BLaER1 treated with 17β-estradiol and CSF1 and Interleukin-3, amounts not matched to agents 10 nM and 100 nM (cell line): ENCODE measurements around the gene ASAH2B.
A peak's percentile ranks its signal among the peaks of the same experiment; 100 is the strongest.
"Not testable (repeated sequence)": the region's sequence is repeated elsewhere in the genome, so short reads cannot be mapped to it uniquely, and the experiment has no call there.

Experiments used
- H3K27ac ChIP-seq, 11 experiments: shearing (Covaris generic); formaldehyde crosslinking; 2 replicates each; pipeline ENCODE4 v1.8.1; 2022
- H3K27me3 ChIP-seq, 11 experiments: shearing (Covaris generic); formaldehyde crosslinking; 2 replicates each; pipeline ENCODE4 v1.8.1; 2022
- H3K36me3 ChIP-seq, 11 experiments: shearing (Covaris generic); formaldehyde crosslinking; 2 replicates each; pipeline ENCODE4 v1.8.1; 2022
- H3K4me1 ChIP-seq, 10 experiments: shearing (Covaris generic); formaldehyde crosslinking; 2 replicates each; pipeline ENCODE4 v1.8.1; 2022
- H3K4me2 ChIP-seq, 11 experiments: shearing (Covaris generic); formaldehyde crosslinking; 2 replicates each; pipeline ENCODE4 v1.8.1; 2022
- H3K4me3 ChIP-seq, 10 experiments: shearing (Covaris generic); formaldehyde crosslinking; 2 replicates each; pipeline ENCODE4 v1.8.1; 2022
- H3K9ac ChIP-seq, 11 experiments: shearing (Covaris generic); formaldehyde crosslinking; 2 replicates each; pipeline ENCODE4 v1.8.1; 2022
- H3K9me3 ChIP-seq, 11 experiments: shearing (Covaris generic); formaldehyde crosslinking; replicated peaks in 1 of 11; 2 replicates each; pipeline ENCODE4 v1.8.1; 2022
- H4K20me1 ChIP-seq, 11 experiments: shearing (Covaris generic); formaldehyde crosslinking; 2 replicates each; pipeline ENCODE4 v1.8.1; 2022
- Cebpa-rat ChIP-seq, 11 experiments: shearing (Covaris generic); IDR thresholded peaks; 2 replicates each; pipeline ENCODE4 v1.8.1; 2022

ASAH2B gene

DNA sequence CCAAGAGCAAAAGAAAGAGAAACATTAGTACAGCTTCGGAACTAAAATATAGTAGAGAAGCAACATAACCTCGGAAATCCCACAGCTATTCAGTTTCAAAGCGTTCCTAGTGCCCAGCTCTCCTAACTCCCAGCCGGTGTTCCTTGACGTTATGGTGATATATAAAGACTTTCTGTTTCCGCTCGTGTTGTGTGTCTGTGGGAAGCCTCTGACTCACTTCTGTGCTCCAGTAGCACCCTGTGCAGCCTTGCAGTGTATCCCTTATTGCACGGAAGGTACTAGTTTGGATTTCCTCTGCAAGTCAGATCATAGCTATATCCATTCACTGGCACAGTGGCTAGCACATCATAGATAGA lies 535 bp downstream of the ASAH2B start:
- H3K4me2 ChIP-seq: peak overlapping the region; percentile 86 to 97 (median 93)
- no peaks in the 10 kb centered on the region for H3K9me3 ChIP-seq
- H3K9ac ChIP-seq: peak overlapping the region; percentile 68 to 81 (median 75)
- H4K20me1 ChIP-seq: no peaks in the 10 kb centered on the region
- H3K27me3 ChIP-seq: peaks cover 0 to 5% (median 0%) of the 10 kb centered on the region in 11 experiments; a peak in 1 of 22 replicates
- TF ChIP-seq Cebpa-rat (IDR thresholded peaks at IDR 0.05): no peak
- no peaks in the 10 kb centered on the region for H3K36me3 ChIP-seq
- H3K4me3 ChIP-seq: peak overlapping the region; percentile 64 to 86 (median 76)
- peak overlapping the region in 10 of 11 experiments; percentile 36 to 68 (median 61); a peak in 20 of 22 replicates for H3K27ac ChIP-seq
- H3K4me1 ChIP-seq: peaks cover 0 to 16% (median 8%) of the 10 kb centered on the region in 10 experiments; a peak in 11 of 20 replicates

GRCh38 chr10:50742820-50743219 lies 3.1 kb downstream of the ASAH2B start:
- peaks cover 0 to 16% (median 8%) of the 10 kb centered on the region in 10 experiments; a peak in 11 of 20 replicates for H3K4me1 ChIP-seq
- not testable (repeated sequence) for H3K4me3 ChIP-seq, H3K27me3 ChIP-seq, H3K27ac ChIP-seq, H3K36me3 ChIP-seq, H4K20me1 ChIP-seq, H3K9ac ChIP-seq, H3K9me3 ChIP-seq, H3K4me2 ChIP-seq

DNA sequence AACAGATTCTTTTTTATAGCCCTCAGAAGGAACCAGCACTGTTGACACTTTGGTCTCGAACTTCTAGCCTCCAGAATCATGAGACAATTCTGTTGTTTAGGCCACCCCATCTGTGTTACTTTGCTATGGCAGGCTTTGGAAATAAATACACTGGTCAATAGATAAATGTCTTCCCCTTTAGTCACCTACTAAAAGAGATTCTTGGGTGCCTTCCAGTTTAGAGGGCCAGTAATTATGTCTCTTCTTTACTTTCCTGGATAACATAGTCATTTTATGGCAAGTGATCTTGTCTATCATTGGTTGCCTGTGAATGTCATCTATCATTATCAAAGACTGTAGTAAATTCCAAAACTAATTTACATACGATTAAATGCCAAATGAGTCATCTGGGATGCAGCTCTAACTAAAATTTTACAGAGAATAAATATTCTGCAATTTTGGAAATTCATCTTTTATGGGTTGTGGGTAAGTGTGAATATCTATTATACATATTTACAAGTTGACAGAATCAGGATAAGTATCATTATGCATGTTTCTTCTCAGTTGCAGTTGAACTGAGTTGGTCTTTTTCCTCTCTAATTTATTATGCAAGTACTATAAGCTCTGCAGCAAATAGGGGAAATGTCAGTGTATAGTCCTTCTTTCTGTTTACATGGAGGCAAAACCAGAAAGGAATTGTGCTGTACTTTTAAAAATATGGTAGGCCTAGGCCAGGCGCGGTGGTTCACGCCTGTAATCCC lies 27.2 kb downstream of the ASAH2B start:
- H3K9ac ChIP-seq, H3K4me1 ChIP-seq, H4K20me1 ChIP-seq, H3K36me3 ChIP-seq, H3K27me3 ChIP-seq, H3K9me3 ChIP-seq, H3K4me3 ChIP-seq, H3K27ac ChIP-seq, H3K4me2 ChIP-seq: not testable (repeated sequence)

DNA sequence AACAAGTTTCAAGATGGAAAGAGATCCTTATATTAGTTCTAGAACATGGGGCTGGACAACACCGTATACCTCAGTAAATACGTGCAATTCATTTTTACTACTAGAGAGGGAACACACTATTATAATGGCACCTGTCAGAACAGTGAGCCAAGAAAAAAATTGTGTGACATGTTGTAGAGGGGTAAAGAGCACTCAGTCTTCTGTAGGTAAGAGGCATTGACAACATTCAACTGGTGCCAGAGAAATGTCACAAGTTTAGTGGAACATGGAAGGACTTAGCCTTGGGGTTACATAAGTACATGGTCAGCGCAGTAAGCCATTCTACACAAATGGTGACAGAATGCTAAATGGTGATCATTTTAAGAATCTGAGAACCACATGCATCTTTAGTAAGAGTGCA lies 32.3 kb downstream of the ASAH2B start:
- H3K4me2 ChIP-seq, H3K9me3 ChIP-seq, H3K4me3 ChIP-seq, H3K27ac ChIP-seq, H4K20me1 ChIP-seq, H3K27me3 ChIP-seq, H3K9ac ChIP-seq, H3K4me1 ChIP-seq, H3K36me3 ChIP-seq: not testable (repeated sequence)

- H3K36me3 ChIP-seq, H3K27me3 ChIP-seq, H3K9me3 ChIP-seq, H3K4me2 ChIP-seq, H3K9ac ChIP-seq, H4K20me1 ChIP-seq, H3K27ac ChIP-seq, H3K4me1 ChIP-seq, H3K4me3 ChIP-seq: not testable (repeated sequence)
Measured at GRCh38 chr10:50774868-50775267, 35.1 kb downstream of the ASAH2B start.

DNA sequence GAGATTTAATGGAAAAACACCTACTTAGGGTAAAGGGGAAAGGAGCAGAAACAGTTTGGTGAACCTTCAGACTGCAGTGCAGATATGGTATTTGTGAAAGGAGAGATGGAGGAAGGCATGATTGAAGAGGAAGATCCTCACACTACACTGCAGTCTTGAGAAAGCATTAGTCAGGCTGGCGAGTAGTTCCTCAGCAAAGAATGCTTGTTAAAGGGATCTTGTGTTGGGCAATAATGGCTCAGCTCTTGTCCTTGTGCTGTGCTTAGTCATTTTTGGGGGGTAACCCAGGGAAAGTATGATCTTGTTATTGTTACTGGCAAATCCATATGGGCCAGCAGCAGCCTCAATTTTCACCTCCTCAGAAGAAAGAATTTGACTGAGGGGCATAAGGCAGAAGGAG lies 40.3 kb downstream of the ASAH2B start:
- not testable (repeated sequence) for H3K27me3 ChIP-seq, H3K4me3 ChIP-seq, H4K20me1 ChIP-seq

DNA sequence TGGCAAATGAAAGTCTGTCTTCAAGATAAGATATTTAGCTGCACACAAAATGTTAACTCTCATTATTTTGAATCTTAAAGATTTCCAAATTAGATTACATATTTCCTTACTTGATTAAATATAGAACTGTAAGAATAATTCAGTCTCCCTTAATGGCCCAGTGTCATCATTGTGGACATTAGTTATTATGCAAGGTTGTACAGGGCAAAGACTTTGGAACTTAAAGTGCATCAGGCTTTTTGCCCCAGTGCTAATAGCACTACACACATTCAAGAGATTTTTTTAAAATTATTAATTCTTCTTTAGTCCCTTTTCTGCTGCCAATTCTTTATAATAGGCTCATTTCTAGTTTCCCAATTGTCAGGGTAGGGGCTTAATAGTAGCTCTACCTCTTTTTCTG lies 42.3 kb downstream of the ASAH2B start:
- not testable (repeated sequence) for H3K4me1 ChIP-seq, H4K20me1 ChIP-seq, H3K36me3 ChIP-seq, H3K4me2 ChIP-seq, H3K4me3 ChIP-seq, H3K9me3 ChIP-seq, H3K9ac ChIP-seq, H3K27me3 ChIP-seq, H3K27ac ChIP-seq

More for the DNA sequence above, 40.3 kb downstream of the ASAH2B start:
- not testable (repeated sequence) for H3K9ac ChIP-seq, H3K27ac ChIP-seq, H3K4me2 ChIP-seq, H3K36me3 ChIP-seq, H3K9me3 ChIP-seq, H3K4me1 ChIP-seq

- not testable (repeated sequence) for H3K4me1 ChIP-seq, H3K9ac ChIP-seq, H3K27me3 ChIP-seq, H3K36me3 ChIP-seq, H3K9me3 ChIP-seq, H3K27ac ChIP-seq, H3K4me2 ChIP-seq, H4K20me1 ChIP-seq, H3K4me3 ChIP-seq
Measured at GRCh38 chr10:50787962-50788361, 48.2 kb downstream of the ASAH2B start.

- no peaks in the 10 kb centered on the region for H3K27me3 ChIP-seq
Measured at GRCh38 chr10:50788951-50789945, 49.5 kb downstream of the ASAH2B start.

DNA sequence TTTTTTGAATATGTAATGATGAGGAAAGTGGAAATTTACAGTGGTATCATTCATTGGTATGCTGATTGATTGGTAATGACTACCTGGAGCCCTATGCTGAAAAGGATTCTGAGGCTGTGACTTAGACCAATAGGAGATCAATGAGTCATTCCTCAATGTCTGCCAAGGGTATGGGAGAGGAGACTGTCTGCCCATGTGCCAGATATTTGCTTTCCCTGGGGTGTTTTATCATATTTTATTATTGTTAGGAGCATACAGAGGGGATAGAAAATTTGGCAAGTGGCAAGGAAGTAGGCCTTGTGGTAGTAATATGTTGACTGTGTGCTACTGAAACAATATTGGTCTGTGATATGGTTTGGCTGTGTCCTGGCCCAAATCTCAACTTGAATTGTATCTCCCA lies 54.8 kb downstream of the ASAH2B start:
- no peak for TF ChIP-seq Cebpa-rat (IDR thresholded peaks at IDR 0.05)
- no peak overlapping the region for H3K9ac ChIP-seq
- no peaks in the 10 kb centered on the region for H3K4me1 ChIP-seq
- H3K9me3 ChIP-seq: no peaks in the 10 kb centered on the region; a peak in 1 of 22 replicates
- no peak overlapping the region for H3K4me2 ChIP-seq
- no peaks in the 10 kb centered on the region for H4K20me1 ChIP-seq
- H3K27ac ChIP-seq: no peak overlapping the region
- no peaks in the 10 kb centered on the region for H3K36me3 ChIP-seq
- H3K27me3 ChIP-seq: no peaks in the 10 kb centered on the region
- no peak overlapping the region for H3K4me3 ChIP-seq

More at GRCh38 chr10:50788951-50789945, 49.5 kb downstream of the ASAH2B start:
- TF ChIP-seq Cebpa-rat (IDR thresholded peaks at IDR 0.05): no peak
- Histone ChIP-seq H3K4me1 (no peaks in the 10 kb centered on the region), H3K4me2 (no peak overlapping the region), H3K9ac (no peak overlapping the region), H3K36me3 (no peaks in the 10 kb centered on the region), H3K27ac (no peak overlapping the region), H3K9me3 (peaks cover 0 to 5% (median 0%) of the 10 kb centered on the region in 11 experiments; a peak in 1 of 22 replicates), H3K4me3 (no peak overlapping the region), H4K20me1 (no peaks in the 10 kb centered on the region)
